HG03139 (cell line): ENCODE measurements around the gene KLLN.
A peak's percentile ranks its signal among the peaks of the same experiment; 100 is the strongest.
"Not testable (repeated sequence)": the region's sequence is repeated elsewhere in the genome, so short reads cannot be mapped to it uniquely, and the experiment has no call there.

ENCODE experiments used
- ATAC-seq: cut with Tn5 transposase; IDR thresholded peaks from one replicate; pipeline ENCODE4 v1.9.1; 2021; ENCODE audit not compliant: unreplicated experiment

The KLLN gene, protein sequence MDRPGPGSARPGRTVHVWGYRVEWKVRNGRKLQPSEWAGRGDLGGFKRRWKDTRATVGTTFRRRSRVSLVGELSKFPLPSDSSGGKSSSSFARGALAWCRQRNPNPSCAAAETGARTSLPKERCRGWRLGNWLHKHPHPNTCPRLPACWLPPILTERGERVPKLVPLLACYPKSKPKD

DNA sequence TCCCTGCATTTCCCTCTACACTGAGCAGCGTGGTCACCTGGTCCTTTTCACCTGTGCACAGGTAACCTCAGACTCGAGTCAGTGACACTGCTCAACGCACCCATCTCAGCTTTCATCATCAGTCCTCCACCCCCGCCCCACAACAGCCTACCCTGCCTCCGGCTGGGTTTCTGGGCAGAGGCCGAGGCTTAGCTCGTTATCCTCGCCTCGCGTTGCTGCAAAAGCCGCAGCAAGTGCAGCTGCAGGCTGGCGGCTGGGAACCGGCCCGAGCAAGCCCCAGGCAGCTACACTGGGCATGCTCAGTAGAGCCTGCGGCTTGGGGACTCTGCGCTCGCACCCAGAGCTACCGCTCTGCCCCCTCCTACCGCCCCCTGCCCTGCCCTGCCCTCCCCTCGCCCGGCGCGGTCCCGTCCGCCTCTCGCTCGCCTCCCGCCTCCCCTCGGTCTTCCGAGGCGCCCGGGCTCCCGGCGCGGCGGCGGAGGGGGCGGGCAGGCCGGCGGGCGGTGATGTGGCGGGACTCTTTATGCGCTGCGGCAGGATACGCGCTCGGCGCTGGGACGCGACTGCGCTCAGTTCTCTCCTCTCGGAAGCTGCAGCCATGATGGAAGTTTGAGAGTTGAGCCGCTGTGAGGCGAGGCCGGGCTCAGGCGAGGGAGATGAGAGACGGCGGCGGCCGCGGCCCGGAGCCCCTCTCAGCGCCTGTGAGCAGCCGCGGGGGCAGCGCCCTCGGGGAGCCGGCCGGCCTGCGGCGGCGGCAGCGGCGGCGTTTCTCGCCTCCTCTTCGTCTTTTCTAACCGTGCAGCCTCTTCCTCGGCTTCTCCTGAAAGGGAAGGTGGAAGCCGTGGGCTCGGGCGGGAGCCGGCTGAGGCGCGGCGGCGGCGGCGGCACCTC is at the start of gene KLLN, which contains the start of gene PTEN:
Gene KLLN, minus strand, starts transcription at position 481 of the 891 bp plus-strand sequence. CDS start 1,046 bp downstream, outside the sequence.
Gene PTEN, plus strand, starts transcription at position 573 of the 891 bp plus-strand sequence. CDS start 845 bp downstream, outside the sequence.
- peak; percentile 30 for ATAC-seq

DNA sequence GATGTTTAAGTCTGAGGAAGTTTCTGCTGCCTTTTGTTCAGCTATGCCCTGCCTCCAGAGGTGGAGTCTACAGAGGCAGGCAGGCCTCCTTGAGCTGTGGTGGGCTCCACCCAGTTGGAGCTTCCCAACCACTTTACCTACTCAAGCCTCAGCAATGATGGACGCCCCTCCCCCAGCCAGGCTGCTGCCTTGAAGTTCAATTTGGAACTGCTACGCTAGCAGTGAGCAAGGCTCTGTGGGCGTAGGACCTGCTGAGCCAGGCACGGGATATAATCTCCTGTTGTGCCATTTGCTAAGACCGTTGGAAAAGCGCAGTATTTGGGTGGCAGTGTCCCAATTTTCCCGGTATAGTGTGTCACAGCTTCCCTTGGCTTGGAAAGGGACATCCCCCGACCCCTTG is 40.1 kb upstream of the KLLN start:
- not testable (repeated sequence) for ATAC-seq

DNA sequence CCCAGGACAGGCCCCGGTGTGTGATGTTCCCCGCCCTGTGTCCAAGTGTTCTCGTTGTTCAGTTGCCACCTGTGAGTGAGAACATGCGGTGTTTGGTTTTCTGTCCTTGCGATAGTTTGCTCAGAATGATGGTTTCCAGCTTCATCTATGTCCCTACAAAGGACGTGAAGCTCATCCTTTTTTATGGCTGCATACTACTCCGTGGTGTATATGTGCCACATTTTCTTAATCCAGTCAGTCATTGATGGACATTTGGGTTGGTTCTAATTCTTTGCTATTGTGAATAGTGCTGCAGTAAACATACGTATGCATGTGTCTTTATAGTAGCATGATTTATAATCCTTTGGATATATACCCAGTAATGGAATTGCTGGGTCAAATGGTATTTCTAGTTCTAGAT is 34.6 kb upstream of the KLLN start:
- not testable (repeated sequence) for ATAC-seq

DNA sequence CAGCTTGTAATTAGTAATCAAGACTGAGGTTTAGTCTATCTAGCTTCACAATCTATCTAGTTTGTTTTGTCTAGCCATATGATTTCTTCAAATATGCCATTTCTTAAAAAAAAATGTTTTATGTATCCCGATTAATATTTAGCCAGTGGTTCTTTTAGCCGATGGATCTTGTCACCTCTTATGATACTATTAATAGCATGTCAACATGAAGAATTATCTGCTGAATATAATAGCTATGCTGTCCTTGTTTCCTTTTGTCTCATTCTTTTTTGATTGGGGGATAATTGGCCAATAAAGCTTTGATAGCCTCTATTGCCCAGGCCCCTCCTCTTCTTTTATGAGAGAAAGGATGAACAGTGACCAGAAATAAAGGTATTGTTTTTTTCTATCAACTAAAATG is 32.9 kb upstream of the KLLN start:
- ATAC-seq, result no peak

DNA sequence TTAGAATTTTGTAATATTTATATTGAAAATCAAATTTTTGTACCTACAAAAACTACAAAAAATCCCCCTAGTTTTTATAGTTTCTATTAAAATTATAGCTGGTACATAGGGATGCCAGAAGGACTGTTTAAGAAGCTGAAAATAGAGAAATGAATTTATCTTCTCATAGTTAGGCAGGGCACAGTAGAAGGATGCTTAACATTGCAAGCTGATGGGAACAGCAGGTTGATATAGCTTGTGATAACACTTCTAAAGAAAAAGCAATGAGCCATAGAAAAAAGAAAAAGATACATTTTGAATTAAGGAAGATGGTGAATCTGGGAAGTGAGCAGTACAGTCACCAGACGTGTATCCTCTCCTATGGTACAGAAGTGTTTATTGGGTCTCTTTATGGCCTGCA is 32.1 kb upstream of the KLLN start:
- ATAC-seq, result no peak

DNA sequence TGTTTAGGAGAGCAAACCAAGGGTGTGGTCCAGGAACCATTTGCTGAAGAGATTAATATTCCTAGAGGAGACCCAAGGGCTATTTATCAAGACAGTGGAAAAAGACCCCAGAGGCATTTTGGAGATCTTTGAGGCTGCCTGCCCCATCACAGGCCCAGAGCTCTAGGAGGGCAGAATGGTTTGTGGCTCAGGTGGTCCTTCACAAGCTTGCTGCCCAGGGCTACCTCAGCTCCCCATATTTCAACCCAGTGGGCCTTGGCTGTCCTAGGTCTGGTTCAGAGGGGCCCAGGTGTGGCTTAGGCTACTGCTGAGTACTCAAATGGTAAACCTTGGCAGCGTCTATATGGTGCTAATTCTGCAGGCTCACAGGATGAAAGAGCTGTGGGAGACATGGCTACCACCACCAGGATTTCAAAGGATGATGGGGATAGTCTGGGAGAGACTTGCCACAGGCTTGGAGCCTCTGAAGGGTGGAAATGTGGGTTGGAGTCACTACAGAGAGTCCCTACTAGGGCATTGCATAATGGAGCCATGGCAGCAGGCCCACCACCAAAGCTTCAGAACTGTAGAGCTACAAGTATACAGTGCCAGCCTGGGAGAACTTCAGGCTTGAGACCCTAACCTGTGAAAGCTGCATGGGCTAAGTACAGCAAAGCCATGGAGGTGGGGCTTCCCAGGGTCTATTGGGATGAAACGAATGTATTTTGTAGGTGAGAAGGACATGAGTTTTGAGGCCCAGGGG is 24.4 kb upstream of the KLLN start:
- ATAC-seq, result no peak

DNA sequence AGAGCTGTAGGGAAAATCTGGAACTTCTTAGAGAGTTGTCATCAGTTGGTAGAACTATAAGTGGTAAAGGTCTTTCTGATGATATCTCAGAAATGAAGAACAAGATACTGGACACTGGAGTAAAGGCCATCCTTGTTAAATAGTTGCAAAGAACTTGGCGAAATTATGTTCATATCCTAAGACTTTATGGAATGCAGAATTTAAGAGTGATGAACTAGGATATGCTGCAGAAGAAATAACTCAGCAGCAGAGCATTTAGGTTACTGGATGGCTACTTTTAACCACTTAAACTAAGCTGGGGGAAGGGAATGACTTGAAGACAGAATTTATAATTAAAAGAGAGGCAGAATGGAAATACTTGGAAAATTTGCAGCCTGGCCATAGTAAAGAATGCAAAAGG is 23.8 kb upstream of the KLLN start:
- ATAC-seq, result no peak

DNA sequence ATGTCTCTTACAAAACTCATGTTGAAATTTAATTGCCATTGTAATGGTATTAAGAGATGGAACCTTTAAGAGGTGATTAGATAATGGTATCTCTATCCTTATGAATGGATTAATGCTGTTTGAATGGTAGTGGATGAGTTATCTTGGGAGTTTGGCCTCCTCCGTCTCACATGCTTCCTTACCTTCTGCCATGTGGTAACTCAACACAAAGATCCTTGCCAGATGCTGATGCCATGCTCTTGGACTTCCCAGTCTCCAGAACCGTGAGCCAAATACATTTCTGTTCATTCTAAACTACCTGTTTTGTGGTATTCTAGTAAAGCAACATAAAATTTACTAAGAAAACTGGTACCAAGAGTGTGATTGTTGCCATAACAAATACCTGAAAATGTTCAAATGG is 23.3 kb upstream of the KLLN start:
- no peak for ATAC-seq

DNA sequence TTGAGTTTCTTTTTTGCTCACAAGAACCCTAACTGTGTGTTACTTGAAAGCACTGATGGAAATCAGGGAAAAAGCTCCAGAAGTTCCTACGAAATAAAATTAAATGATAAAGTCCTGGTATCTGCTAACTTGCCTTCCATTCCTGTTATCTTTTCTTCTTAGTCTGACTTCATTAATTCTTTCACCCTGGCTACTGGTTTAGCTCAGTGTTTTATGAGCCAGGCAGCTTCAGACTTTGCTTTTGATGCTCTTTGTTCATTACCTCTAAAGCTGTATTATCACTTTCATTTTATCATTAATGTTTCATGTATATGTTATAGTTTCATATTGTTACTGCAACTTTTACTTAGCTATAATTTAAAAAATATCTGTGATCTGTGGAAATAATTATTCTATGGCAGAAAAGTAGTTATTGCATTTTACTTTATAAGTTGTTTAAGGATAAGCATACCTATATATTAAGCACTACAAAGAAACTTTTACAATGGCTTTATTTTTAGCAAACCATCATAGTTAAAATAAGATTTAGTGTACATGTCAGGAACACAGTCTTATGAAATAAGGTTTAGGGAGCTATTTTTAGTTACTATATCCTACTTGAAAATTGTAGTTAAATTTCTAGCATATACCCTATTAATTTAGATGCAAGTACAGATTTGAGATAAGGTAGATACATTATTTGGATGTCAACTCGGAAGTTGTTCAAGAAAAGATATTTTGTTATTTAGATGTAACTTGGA is 19.4 kb upstream of the KLLN start:
- no peak for ATAC-seq

DNA sequence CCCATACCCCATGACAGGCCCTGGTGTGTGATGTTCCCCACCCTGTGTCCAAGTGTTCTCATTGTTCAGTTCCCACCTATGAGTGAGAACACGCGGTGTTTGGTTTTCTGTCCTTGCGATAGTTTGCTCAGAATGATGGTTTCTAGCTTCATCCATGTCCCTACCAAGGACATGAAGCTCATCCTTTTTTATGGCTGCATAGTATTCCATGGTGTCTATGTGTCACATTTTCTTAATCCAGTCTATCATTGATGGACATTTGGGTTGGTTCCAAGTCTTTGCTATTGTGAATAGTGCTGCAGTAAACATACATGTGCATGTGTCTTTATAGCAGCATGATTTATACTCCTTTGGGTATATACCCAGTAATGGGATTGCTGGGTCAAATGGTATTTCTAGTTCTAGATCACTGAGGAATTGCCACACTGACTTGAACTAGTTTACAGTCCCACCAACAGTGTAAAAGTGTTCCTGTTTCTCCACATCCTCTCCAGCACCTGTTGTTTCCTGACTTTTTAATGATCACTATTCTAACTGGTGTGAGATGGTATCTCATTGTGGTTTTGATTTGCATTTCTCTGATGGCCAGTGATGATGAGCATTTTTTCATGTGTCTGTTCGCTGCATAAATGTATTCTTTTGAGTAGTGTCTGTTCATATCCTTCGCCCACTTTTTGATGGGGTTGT is 18.2 kb upstream of the KLLN start:
- ATAC-seq, result not testable (repeated sequence)

DNA sequence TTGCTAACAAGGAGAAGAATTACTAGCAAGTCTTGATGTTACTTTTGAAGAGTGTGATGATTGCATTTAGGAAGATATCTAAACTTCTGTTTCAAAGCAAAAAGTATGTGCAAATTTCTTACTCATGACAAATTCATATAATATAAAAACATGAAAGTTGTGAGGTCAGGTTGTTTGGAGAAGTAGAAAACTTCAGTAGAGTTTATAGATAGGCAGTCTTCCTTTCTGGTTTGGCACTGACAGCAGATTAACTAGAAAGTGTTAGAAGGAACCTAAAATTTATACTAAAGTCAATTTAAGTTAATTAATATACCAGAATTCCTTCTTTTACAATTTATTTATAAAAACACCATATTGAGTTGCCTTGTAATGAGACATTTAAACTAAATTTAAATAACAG is 17.0 kb upstream of the KLLN start:
- no peak for ATAC-seq

DNA sequence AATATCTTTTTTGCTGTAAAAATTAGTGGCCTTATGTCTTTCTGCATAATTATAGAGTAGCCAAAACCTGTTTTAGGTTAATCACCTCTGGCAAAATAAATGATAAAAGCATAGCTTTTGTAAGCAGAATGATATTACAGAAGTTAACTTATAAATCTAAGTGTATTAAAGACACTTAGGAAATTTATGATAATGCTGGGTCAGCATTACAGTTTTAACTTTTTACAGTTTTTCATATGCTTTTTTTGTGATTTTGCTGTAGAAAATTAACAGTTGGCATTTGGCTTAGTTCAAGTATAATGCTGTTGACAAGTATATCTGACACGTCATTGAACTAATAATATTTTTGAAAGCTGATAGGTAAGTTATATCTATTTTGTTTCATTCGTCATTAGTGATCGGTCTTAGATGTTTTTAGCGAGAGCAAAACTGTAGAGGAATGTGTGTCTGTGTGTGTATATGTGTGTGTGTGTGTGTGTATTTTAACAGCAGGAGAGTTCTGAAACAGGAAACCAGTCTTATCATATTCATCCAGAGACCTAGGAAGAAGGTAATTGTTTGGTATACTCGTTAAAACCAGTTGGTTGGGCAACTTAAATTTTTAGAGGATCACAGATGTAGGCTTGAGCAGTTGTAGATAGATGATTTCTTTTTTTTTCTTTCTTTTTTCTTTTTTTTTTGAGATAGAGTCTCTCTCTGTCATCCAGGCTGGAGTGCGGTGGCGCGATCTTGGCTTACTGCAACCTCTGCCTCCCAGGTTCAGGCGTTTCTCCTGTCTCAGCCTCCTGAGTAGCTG is 15.5 kb upstream of the KLLN start:
- no peak for ATAC-seq

DNA sequence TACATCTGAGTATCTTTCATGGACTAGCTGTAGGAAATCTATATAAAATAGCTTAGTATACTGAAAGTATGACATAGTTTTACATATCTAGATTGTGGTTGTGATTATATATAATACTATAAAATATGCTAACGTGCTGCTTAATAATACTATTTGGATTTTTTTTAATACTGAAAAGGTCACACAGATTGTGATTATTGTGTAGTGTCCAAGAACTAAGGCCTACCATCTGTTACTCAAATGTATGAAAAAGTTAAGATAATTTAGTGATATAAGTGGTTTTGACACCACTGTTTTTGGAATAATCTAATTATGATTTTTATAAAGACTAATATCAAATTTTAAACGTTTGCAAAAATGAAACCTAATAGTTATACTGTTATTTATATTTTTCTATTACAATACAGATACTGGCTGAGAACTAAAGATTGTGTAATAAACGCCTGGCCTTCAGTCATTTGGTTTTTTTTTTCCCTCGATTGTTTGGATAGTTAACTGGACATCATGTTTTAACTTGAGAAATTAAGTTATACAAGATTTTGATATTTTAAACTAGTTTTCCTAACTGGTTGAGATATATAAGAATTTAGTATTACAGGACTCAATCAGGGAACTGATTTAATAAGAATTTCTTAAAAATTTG is 12.7 kb upstream of the KLLN start:
- no peak for ATAC-seq

DNA sequence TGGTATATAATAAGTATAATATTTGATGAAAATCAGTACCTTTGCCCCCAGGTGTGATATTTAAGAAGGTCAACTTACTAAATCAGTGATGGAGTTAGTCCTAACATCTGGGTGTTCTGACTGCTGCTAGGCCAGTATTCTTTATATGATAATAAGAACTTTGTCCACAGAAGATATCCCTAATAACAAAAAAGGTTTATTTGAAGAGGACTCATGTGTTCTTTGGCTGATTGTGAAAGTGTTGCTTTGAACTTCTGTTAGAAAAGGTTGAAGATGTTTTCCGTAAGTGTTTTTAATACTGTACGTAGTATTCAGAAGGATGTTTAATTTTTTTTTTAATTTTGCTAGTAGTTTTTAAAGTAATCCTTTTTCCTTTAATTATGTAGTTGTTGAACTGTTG is 10.3 kb upstream of the KLLN start:
- ATAC-seq, result no peak

DNA sequence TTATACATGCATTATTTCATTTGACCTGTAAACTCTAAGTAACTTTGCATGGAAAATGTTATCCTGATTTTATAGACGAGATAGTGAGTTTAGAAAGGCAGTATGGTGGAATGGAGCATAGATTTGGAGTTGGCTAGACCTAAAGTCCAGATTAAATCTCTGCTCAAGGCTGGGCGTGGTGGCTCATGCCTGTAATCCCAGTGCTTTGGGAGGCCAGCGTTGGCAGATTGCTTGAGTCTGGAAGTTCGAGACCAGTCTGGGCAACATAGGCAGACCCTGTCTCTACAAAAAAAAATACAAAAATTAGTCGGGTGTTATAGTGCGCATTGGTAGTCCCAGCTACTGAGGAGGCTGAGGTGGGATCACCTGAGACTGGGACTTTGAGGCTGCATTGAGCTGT is 9.5 kb upstream of the KLLN start:
- no peak for ATAC-seq

DNA sequence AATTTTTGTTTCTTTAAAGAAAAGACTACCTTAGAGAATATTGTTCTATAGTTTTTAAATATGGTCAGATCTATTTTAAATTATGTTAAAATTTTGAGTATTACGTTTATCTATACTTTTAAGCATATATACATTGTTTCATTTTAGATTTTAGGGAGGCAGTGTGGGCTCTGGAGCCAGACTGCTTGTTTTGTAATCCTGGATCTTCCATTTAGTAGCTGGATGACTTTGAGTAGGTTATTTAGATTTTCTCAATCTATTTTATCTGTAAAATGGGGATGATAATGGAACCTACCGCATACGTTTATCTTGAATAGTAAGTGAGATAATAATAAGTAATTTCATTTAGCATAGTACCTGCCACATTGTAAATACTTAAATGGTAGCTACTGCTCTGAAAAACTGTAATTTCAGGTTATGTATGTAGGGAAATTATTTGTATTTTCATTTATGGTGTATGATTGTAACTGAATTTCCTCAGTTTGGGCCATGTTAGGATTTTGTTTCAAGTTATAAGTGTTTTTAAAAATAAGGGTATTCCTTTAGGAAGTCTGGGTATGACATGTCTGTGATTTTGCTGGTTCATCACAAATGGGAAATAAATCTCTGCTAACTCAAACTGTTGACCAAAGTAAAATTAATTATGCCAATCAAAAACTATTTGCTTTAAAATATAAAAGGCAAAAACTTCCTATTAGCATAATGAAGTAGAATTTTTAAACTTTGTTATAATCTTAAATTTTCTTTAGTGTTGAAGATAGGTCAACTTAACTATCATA is 6.6 kb upstream of the KLLN start:
- ATAC-seq, result no peak

DNA sequence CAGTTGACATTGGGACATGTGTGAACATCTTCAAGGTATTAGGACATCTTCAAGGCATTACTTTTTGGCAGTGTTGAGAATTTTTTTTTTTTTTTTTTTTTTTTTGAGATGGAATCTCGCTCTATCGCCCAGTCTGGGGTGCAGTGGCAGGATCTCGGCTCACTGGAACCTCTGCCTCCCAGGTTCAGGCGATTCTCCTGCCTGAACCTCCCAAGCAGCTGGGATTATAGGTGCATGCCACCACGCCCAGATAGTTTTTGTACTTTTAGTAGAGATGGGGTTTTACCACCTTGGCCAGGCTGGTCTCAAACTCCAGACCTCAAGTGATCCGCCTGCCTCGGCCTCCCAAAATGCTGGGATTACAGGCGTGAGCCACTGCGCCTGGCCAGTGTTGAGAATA is 5.8 kb upstream of the KLLN start:
- ATAC-seq, result not testable (repeated sequence)

DNA sequence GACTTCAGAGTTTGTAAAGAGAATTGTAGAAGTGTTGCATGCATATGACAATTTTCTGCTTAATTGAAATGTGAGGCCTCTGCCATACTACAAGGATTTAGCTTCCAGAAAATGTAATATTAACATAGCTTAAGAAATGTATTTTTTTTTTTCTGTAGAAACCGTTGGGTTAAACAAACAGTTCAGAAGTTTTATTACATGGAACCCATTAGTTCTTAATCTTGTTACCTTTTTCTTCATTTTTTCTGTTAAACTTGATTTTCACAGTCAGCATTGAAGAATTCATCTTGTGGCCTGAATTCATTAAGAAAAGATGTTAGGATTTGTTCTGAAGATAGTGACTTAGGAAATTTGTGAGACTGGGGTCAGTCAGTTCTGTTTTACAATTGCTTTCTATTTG is 4.9 kb upstream of the KLLN start:
- ATAC-seq, result no peak
